SK-N-SH (cell line): Measurements from ENCODE around the gene FRMD5. TPM values are rescaled to one million over a fixed set of nuclear protein-coding genes. Genes with fewer than 3 reads are reported as not detected.
A peak's percentile ranks its signal among the peaks of the same experiment; 100 is the strongest.

Source experiments
- CTCF ChIA-PET: fragments of 300-600, 350-600 bp; formaldehyde crosslinking; extraction: SDS; loops from one replicate; lab custom pipeline; 2021; lab: Yijun Ruan, JAX
- POLR2A ChIA-PET: fragments of 350-600 bp; sonication (Branson Sonifier 250); formaldehyde crosslinking; extraction: SDS; loops from one replicate; lab custom pipeline; 2020; ENCODE audit warnings: antibody characterized with exemption, inconsistent platforms; lab: Yijun Ruan, JAX
- DNase-seq: peaks from one replicate; pipeline ENCODE4 v3.0.0; 2012
- H2AFZ ChIP-seq: fragments of 200-600 bp; sonication (generic); 2 replicates; pipeline ENCODE4 v1.8.1; 2016; ENCODE audit warnings: antibody characterized with exemption, mild to moderate bottlenecking, low read depth
- H3F3A ChIP-seq: fragments of 200-600 bp; sonication (generic); replicated peaks from 2 replicates; pipeline ENCODE3; 2016; ENCODE audit warnings: antibody characterized with exemption, mild to moderate bottlenecking; ENCODE audit not compliant: insufficient read depth
- H3K27ac ChIP-seq, 2 experiments: fragments of 200-500 bp in 1 of 2; fragments of 200-600 bp in 1 of 2; sonication (Bioruptor generic) in 1 of 2; sonication (generic), shearing (Covaris generic) in 1 of 2; 2 replicates each; pipeline versions ENCODE4 v1.5.1 to v1.6.1; 2014 to 2016; ENCODE audit warnings: low read depth in 2 of 2, inconsistent platforms in 1 of 2, low read length in 1 of 2, mild to moderate bottlenecking in 1 of 2, mixed read lengths in 1 of 2
- H3K27me3 ChIP-seq: fragments of 200-600 bp; sonication (generic), shearing (Covaris generic); 2 replicates; pipeline ENCODE4 v1.6.1; 2016; ENCODE audit warnings: mixed run types; ENCODE audit not compliant: insufficient read depth
- H3K36me3 ChIP-seq, 2 experiments: fragments of 200-500 bp in 1 of 2; fragments of 200-600 bp in 1 of 2; sonication (Bioruptor generic) in 1 of 2; sonication (generic) in 1 of 2; replicated peaks in 1 of 2; 2 replicates each; pipeline versions ENCODE3 to v1.5.1; 2014 to 2016; ENCODE audit warnings: low read length in 1 of 2, mild to moderate bottlenecking in 1 of 2; ENCODE audit not compliant: insufficient read depth in 2 of 2, control insufficient read depth in 1 of 2
- H3K4me1 ChIP-seq, 2 experiments: fragments of 200-500 bp in 1 of 2; fragments of 200-600 bp in 1 of 2; sonication (Bioruptor generic) in 1 of 2; sonication (generic), shearing (Covaris generic) in 1 of 2; 2 replicates each; pipeline versions ENCODE4 v1.5.1 to v1.6.1; 2014 to 2016; ENCODE audit warnings: low read depth in 1 of 2, low read length in 1 of 2, mixed run types in 1 of 2; ENCODE audit not compliant: insufficient read depth in 2 of 2, control insufficient read depth in 1 of 2
- H3K4me2 ChIP-seq: fragments of 200-600 bp; sonication (generic), shearing (Covaris generic); 2 replicates; pipeline ENCODE4 v1.6.1; 2017; ENCODE audit warnings: mixed run types
- H3K4me3 ChIP-seq, 2 experiments: fragments of 200-500 bp in 1 of 2; fragments of 200-600 bp in 1 of 2; sonication (Bioruptor generic) in 1 of 2; sonication (generic), shearing (Covaris generic) in 1 of 2; 2 replicates each; pipeline versions ENCODE4 v1.5.1 to v1.8.1; 2014 to 2016; ENCODE audit warnings: low read depth in 2 of 2, inconsistent platforms in 1 of 2, low read length in 1 of 2, mild to moderate bottlenecking in 1 of 2, mixed read lengths in 1 of 2, moderate library complexity in 1 of 2
- H3K79me2 ChIP-seq: fragments of 200-600 bp; sonication (generic); 2 replicates; pipeline ENCODE4 v1.8.1; 2017; ENCODE audit warnings: mild to moderate bottlenecking; ENCODE audit not compliant: insufficient read depth
- H3K9ac ChIP-seq: fragments of 200-600 bp; sonication (generic); 2 replicates; pipeline ENCODE4 v1.6.1; 2017; ENCODE audit warnings: mixed run types
- H3K9me2 ChIP-seq: fragments of 200-600 bp; sonication (generic); 2 replicates; pipeline ENCODE4 v1.6.1; 2017; ENCODE audit warnings: mixed run types
- H3K9me3 ChIP-seq: fragments of 200-600 bp; sonication (generic); 2 replicates; pipeline ENCODE4 v1.6.1; 2017; ENCODE audit warnings: mixed run types, mild to moderate bottlenecking, moderate library complexity
- H4K20me1 ChIP-seq: fragments of 200-600 bp; sonication (generic); 2 replicates; pipeline ENCODE4 v1.6.1; 2017; ENCODE audit warnings: mild to moderate bottlenecking, mixed run types; ENCODE audit not compliant: insufficient read depth
- CTCF ChIP-seq: fragments of 200-600 bp; sonication (generic); IDR thresholded peaks from 2 replicates; pipeline ENCODE4 v1.6.1; 2017; ENCODE audit warnings: antibody characterized with exemption, mild to moderate bottlenecking, moderate library complexity
- ELF1 ChIP-seq: IDR thresholded peaks from 2 replicates; pipeline ENCODE4 v1.4.0; 2012
- EP300 ChIP-seq, 2 experiments: IDR thresholded peaks; 2 replicates each; pipeline versions ENCODE4 v1.4.0 to v1.6.1; 2012; ENCODE audit warnings: borderline replicate concordance in 1 of 2, low read depth in 1 of 2, low read length in 1 of 2
- EZH2phosphoT487 ChIP-seq: fragments of 200-600 bp; sonication (generic); IDR thresholded peaks from 2 replicates; pipeline ENCODE4 v1.6.1; 2017; ENCODE audit warnings: low read depth, mixed run types, mild to moderate bottlenecking, antibody characterized with exemption, moderate library complexity, borderline replicate concordance
- FOXJ3 ChIP-seq: sonication (generic); formaldehyde crosslinking; IDR thresholded peaks from 2 replicates; pipeline ENCODE4 v1.5.1; 2020; ENCODE audit warnings: mild to moderate bottlenecking, missing genetic modification reagents
- FOXM1 ChIP-seq: IDR thresholded peaks from 2 replicates; pipeline ENCODE4 v1.4.0; 2012; ENCODE audit warnings: low read depth, mild to moderate bottlenecking
- GABPA ChIP-seq: IDR thresholded peaks from 2 replicates; pipeline ENCODE4 v1.4.0; 2012; ENCODE audit warnings: low read depth, mild to moderate bottlenecking
- GATA2 ChIP-seq: sonication (generic); formaldehyde crosslinking; IDR thresholded peaks from 2 replicates; pipeline ENCODE4 v1.5.0; 2020; ENCODE audit warnings: mild to moderate bottlenecking, missing genetic modification reagents
- IRF3 ChIP-seq: fragments of 150-350 bp; IDR thresholded peaks from 2 replicates; pipeline ENCODE4 v1.6.1; 2016; ENCODE audit warnings: mild to moderate bottlenecking, low read depth, low read length
- JUND ChIP-seq: IDR thresholded peaks from 2 replicates; pipeline ENCODE4 v1.4.0; 2012
- MAX ChIP-seq: IDR thresholded peaks from 2 replicates; pipeline ENCODE4 v1.4.0; 2012; ENCODE audit warnings: low read depth
- MEF2A ChIP-seq: IDR thresholded peaks from 2 replicates; pipeline ENCODE4 v1.4.0; 2012; ENCODE audit warnings: low read depth, borderline replicate concordance
- NFIC ChIP-seq: IDR thresholded peaks from 2 replicates; pipeline ENCODE4 v1.4.0; 2012; ENCODE audit warnings: borderline replicate concordance
- PBX3 ChIP-seq: IDR thresholded peaks from 2 replicates; pipeline ENCODE4; 2012
- POLR2AphosphoS5 ChIP-seq: IDR thresholded peaks from 2 replicates; pipeline ENCODE4 v1.6.1; 2012; ENCODE audit warnings: low read depth, low read length
- RAD21 ChIP-seq: IDR thresholded peaks from 2 replicates; pipeline ENCODE4 v1.6.1; 2012; ENCODE audit warnings: mild to moderate bottlenecking, low read length
- RCOR1 ChIP-seq: fragments of 150-350 bp; IDR thresholded peaks from 2 replicates; pipeline ENCODE4 v1.6.1; 2017; ENCODE audit warnings: antibody characterized with exemption, low read length
- RFX5 ChIP-seq: IDR thresholded peaks from 2 replicates; pipeline ENCODE4 v1.6.1; 2012; ENCODE audit warnings: mild to moderate bottlenecking, improper control_type of control experiment, low read length
- RXRA ChIP-seq: IDR thresholded peaks from 2 replicates; pipeline ENCODE4 v1.4.0; 2012; ENCODE audit warnings: low read depth, mild to moderate bottlenecking, borderline replicate concordance
- SIN3A ChIP-seq: IDR thresholded peaks from 2 replicates; pipeline ENCODE4 v1.6.1; 2012; ENCODE audit warnings: low read depth, mild to moderate bottlenecking, low read length, moderate library complexity, borderline replicate concordance
- TAF1 ChIP-seq: IDR thresholded peaks from 2 replicates; pipeline ENCODE4 v1.6.1; 2012; ENCODE audit warnings: low read depth, mild to moderate bottlenecking, low read length, moderate library complexity, borderline replicate concordance
- USF1 ChIP-seq: IDR thresholded peaks from 2 replicates; pipeline ENCODE4 v1.4.0; 2012; ENCODE audit warnings: low read depth, borderline replicate concordance
- ZBTB33 ChIP-seq: IDR thresholded peaks from 2 replicates; pipeline ENCODE4 v1.4.0; 2012; ENCODE audit warnings: low read depth, borderline replicate concordance
- polyA plus RNA-seq, 3 experiments: library from polyadenylated mRNA; depleted of rRNA; stranded (reverse); fragments of >200 nt; gene quantifications; 2 replicates each; pipeline ENCODE4 v1.2.3, GENCODE V29; 2012

Gene FRMD5
- polyA plus RNA-seq, 1 of the 3 experiments (the other 2 are of a cell fraction) = 24.8 TPM

GRCh38 chr15:43851251-43851650 lies 343.8 kb downstream of the FRMD5 start (continued):
- TF ChIP-seq EZH2phosphoT487 (no peak), PBX3 (no peak), RFX5 (no peak), ELF1 (no peak), RXRA (no peak), NFIC (no peak), FOXJ3 (CRISPR knock-in tag) (no peak), EP300 (IDR thresholded peaks at IDR 0.05; ENCODE audit: borderline replicate concordance in 1 of 2, low read depth in 1 of 2, low read length in 1 of 2) (no peak)

- Histone ChIP-seq H2AFZ (no peak overlapping the region; the same call in 1 of the 2 replicates), H3F3A (peaks cover 6% of the 10 kb centered on the region), H3K79me2 (no peaks in the 10 kb centered on the region), H3K27me3 (no peaks in the 10 kb centered on the region), H3K9me3 (no peaks in the 10 kb centered on the region), H3K9me2 (no peaks in the 10 kb centered on the region), H4K20me1 (no peaks in the 10 kb centered on the region), H3K27ac (peak overlapping the region in 1 of 2 experiments; percentile 47; a peak in 2 of 4 replicates), H3K36me3 (peaks cover 3 to 6% of the 10 kb centered on the region in 2 experiments), H3K4me2 (no peak overlapping the region), H3K4me1 (no peaks in the 10 kb centered on the region), H3K9ac (no peak overlapping the region), H3K4me3 (no peak overlapping the region)
- CTCF ChIA-PET = interaction anchor here (2.1 kb wide), 1 partner anchor 27 kb away, joined by 5 read pairs; no protein-coding TSS in a partner anchor
- no peak for DNase-seq
- TF ChIP-seq RXRA = no peak
- TF ChIP-seq SIN3A = no peak
- no peak for TF ChIP-seq MEF2A
- no peak for TF ChIP-seq MAX
- TF ChIP-seq IRF3 = no peak
- TF ChIP-seq GABPA = no peak
- TF ChIP-seq GATA2 (CRISPR knock-in tag) = no peak
- TF ChIP-seq RCOR1 = no peak
- no peak for TF ChIP-seq TAF1
- TF ChIP-seq CTCF = no peak
- TF ChIP-seq JUND = no peak
- no peak for TF ChIP-seq ELF1
- no peak for TF ChIP-seq ZBTB33
- no peak for TF ChIP-seq USF1
- TF ChIP-seq POLR2AphosphoS5 = no peak
- TF ChIP-seq EP300 (IDR thresholded peaks at IDR 0.05; ENCODE audit: borderline replicate concordance in 1 of 2, low read depth in 1 of 2, low read length in 1 of 2) = no peak
- TF ChIP-seq PBX3 = no peak
- no peak for TF ChIP-seq FOXM1
- TF ChIP-seq EZH2phosphoT487 = no peak
- TF ChIP-seq RAD21 = no peak
- POLR2A ChIA-PET = interaction anchor here (0.6 kb wide), 1 partner anchor 46 kb away, joined by 4 read pairs; no protein-coding TSS in a partner anchor
These were observed 349.6 kb downstream of the FRMD5 start for GRCh38 chr15:43845421-43845820.
